Measurements from ENCODE around the gene GHR.

Gene GHR

GRCh38 chr5:42507451-42508097, 84.3 kb downstream of the GHR start:
- H3K36me3 ChIP-seq (ENCODE audit: insufficient read depth, low read length), result no peaks in the 10 kb centered on the region
- H3K4me1 ChIP-seq (ENCODE audit: insufficient read depth, low read length, poor library complexity, severe bottlenecking), result no peaks in the 10 kb centered on the region
- no peaks in the 10 kb centered on the region for H3K9me2 ChIP-seq (replicated peaks; ENCODE audit: low read depth, low read length)
- no peaks in the 10 kb centered on the region for H3F3A ChIP-seq (ENCODE audit: low read depth)
- no peaks in the 10 kb centered on the region for H3K79me2 ChIP-seq (ENCODE audit: insufficient read depth, low read length)
- H3K27me3 ChIP-seq (ENCODE audit: insufficient read depth, low read length, poor library complexity, severe bottlenecking), result no peaks in the 10 kb centered on the region
- H4K20me1 ChIP-seq (ENCODE audit: insufficient read depth, low read length, poor library complexity, severe bottlenecking), result no peaks in the 10 kb centered on the region
- TF ChIP-seq, protein P1, sequence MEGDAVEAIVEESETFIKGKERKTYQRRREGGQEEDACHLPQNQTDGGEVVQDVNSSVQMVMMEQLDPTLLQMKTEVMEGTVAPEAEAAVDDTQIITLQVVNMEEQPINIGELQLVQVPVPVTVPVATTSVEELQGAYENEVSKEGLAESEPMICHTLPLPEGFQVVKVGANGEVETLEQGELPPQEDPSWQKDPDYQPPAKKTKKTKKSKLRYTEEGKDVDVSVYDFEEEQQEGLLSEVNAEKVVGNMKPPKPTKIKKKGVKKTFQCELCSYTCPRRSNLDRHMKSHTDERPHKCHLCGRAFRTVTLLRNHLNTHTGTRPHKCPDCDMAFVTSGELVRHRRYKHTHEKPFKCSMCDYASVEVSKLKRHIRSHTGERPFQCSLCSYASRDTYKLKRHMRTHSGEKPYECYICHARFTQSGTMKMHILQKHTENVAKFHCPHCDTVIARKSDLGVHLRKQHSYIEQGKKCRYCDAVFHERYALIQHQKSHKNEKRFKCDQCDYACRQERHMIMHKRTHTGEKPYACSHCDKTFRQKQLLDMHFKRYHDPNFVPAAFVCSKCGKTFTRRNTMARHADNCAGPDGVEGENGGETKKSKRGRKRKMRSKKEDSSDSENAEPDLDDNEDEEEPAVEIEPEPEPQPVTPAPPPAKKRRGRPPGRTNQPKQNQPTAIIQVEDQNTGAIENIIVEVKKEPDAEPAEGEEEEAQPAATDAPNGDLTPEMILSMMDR (conservative IDR thresholded peaks at IDR 0.05; ENCODE audit: low read length), result no peak
- TF ChIP-seq EZH2phosphoT487 (IDR thresholded peaks at IDR 0.05; ENCODE audit: borderline replicate concordance), result no peak
- no peaks in the 10 kb centered on the region for H3K9me3 ChIP-seq (ENCODE audit: insufficient read depth, low read depth, low read length)
- no peak overlapping the region for H3K4me2 ChIP-seq (ENCODE audit: low read depth, low read length, poor library complexity, severe bottlenecking)
- H3K4me3 ChIP-seq (ENCODE audit: low read length, poor library complexity, severe bottlenecking), result no peak overlapping the region
- no peak overlapping the region for H3K9ac ChIP-seq (ENCODE audit: low read depth, low read length, poor library complexity, severe bottlenecking)
- H2AFZ ChIP-seq (ENCODE audit: low read length), result no peak overlapping the region

GRCh38 chr5:42513246-42513645, 90.0 kb downstream of the GHR start:
- H3K4me3 ChIP-seq (ENCODE audit: low read length, poor library complexity, severe bottlenecking), result no peak overlapping the region
- no peaks in the 10 kb centered on the region for H3K36me3 ChIP-seq (ENCODE audit: insufficient read depth, low read length)
- no peak overlapping the region for H3K4me2 ChIP-seq (ENCODE audit: low read depth, low read length, poor library complexity, severe bottlenecking)
- H4K20me1 ChIP-seq (ENCODE audit: insufficient read depth, low read length, poor library complexity, severe bottlenecking), result no peaks in the 10 kb centered on the region
- no peaks in the 10 kb centered on the region for H3K4me1 ChIP-seq (ENCODE audit: insufficient read depth, low read length, poor library complexity, severe bottlenecking)
- TF ChIP-seq, protein P1 (conservative IDR thresholded peaks at IDR 0.05; ENCODE audit: low read length), result no peak
- no peak for TF ChIP-seq EZH2phosphoT487 (IDR thresholded peaks at IDR 0.05; ENCODE audit: borderline replicate concordance)
- H2AFZ ChIP-seq (ENCODE audit: low read length), result no peak overlapping the region
- H3F3A ChIP-seq (ENCODE audit: low read depth), result no peaks in the 10 kb centered on the region
- no peaks in the 10 kb centered on the region for H3K9me2 ChIP-seq (replicated peaks; ENCODE audit: low read depth, low read length)
- H3K9me3 ChIP-seq (ENCODE audit: insufficient read depth, low read depth, low read length), result no peaks in the 10 kb centered on the region
- H3K79me2 ChIP-seq (ENCODE audit: insufficient read depth, low read length), result no peaks in the 10 kb centered on the region
- no peak overlapping the region for H3K9ac ChIP-seq (ENCODE audit: low read depth, low read length, poor library complexity, severe bottlenecking)
- no peaks in the 10 kb centered on the region for H3K27me3 ChIP-seq (ENCODE audit: insufficient read depth, low read length, poor library complexity, severe bottlenecking)

GRCh38 chr5:42514754-42515153, 91.5 kb downstream of the GHR start:
- no peaks in the 10 kb centered on the region for H3F3A ChIP-seq (ENCODE audit: low read depth)
- H3K4me2 ChIP-seq (ENCODE audit: low read depth, low read length, poor library complexity, severe bottlenecking), result no peak overlapping the region
- no peaks in the 10 kb centered on the region for H3K79me2 ChIP-seq (ENCODE audit: insufficient read depth, low read length)
- no peak overlapping the region for H3K4me3 ChIP-seq (ENCODE audit: low read length, poor library complexity, severe bottlenecking)
- H4K20me1 ChIP-seq (ENCODE audit: insufficient read depth, low read length, poor library complexity, severe bottlenecking), result no peaks in the 10 kb centered on the region
- no peaks in the 10 kb centered on the region for H3K36me3 ChIP-seq (ENCODE audit: insufficient read depth, low read length)
- no peaks in the 10 kb centered on the region for H3K4me1 ChIP-seq (ENCODE audit: insufficient read depth, low read length, poor library complexity, severe bottlenecking)
- H3K9me2 ChIP-seq (replicated peaks; ENCODE audit: low read depth, low read length), result no peaks in the 10 kb centered on the region
- no peak overlapping the region for H3K9ac ChIP-seq (ENCODE audit: low read depth, low read length, poor library complexity, severe bottlenecking)
- no peaks in the 10 kb centered on the region for H3K9me3 ChIP-seq (ENCODE audit: insufficient read depth, low read depth, low read length)
- H3K27me3 ChIP-seq (ENCODE audit: insufficient read depth, low read length, poor library complexity, severe bottlenecking), result no peaks in the 10 kb centered on the region
- TF ChIP-seq, protein P1 (conservative IDR thresholded peaks at IDR 0.05; ENCODE audit: low read length), result peak; percentile 49
- TF ChIP-seq EZH2phosphoT487 (IDR thresholded peaks at IDR 0.05; ENCODE audit: borderline replicate concordance), result no peak
- no peak overlapping the region for H2AFZ ChIP-seq (ENCODE audit: low read length)

Measured in Loucy (cell line).